H9 (cell line): ENCODE measurements around the gene FBLN2. TPM values are rescaled to one million over a fixed set of nuclear protein-coding genes. Genes with fewer than 3 reads are reported as not detected.
"Not testable (repeated sequence)": the region's sequence is repeated elsewhere in the genome, so short reads cannot be mapped to it uniquely, and the experiment has no call there.

Source experiments
- DNase-seq: peaks from one replicate; pipeline ENCODE4 v3.0.0-alpha.2; 2017
- H2AFZ ChIP-seq: one replicate; pipeline ENCODE4 v1.6.1; 2013; ENCODE audit warnings: mild to moderate bottlenecking, low read length, control low read depth, moderate library complexity
- H2AK5ac ChIP-seq: 2 replicates; pipeline ENCODE4 v1.6.1; 2013; ENCODE audit warnings: low read length, control low read depth, mixed read lengths; ENCODE audit not compliant: insufficient read length
- H2BK120ac ChIP-seq: one replicate; pipeline ENCODE4 v1.6.1; 2013; ENCODE audit warnings: low read depth, mild to moderate bottlenecking, low read length, control low read depth, inconsistent platforms; ENCODE audit not compliant: poor library complexity, severe bottlenecking
- H2BK12ac ChIP-seq: 2 replicates; pipeline ENCODE4 v1.6.1; 2013; ENCODE audit warnings: low read length, control low read depth, mixed read lengths, low read depth; ENCODE audit not compliant: insufficient read length
- H2BK15ac ChIP-seq: 2 replicates; pipeline ENCODE4 v1.6.1; 2013; ENCODE audit warnings: low read depth, low read length, control low read depth
- H2BK20ac ChIP-seq: one replicate; pipeline ENCODE4 v1.6.1; 2013; ENCODE audit warnings: low read depth, mild to moderate bottlenecking, low read length, control low read depth, inconsistent platforms; ENCODE audit not compliant: poor library complexity, severe bottlenecking
- H2BK5ac ChIP-seq: 2 replicates; pipeline ENCODE4 v1.6.1; 2013; ENCODE audit warnings: low read length, control low read depth, mixed read lengths; ENCODE audit not compliant: insufficient read length
- H3K14ac ChIP-seq: 2 replicates; pipeline ENCODE4 v1.6.1; 2013; ENCODE audit warnings: low read length, control low read depth; ENCODE audit not compliant: insufficient read depth
- H3K18ac ChIP-seq: 2 replicates; pipeline ENCODE4 v1.6.1; 2013; ENCODE audit warnings: low read depth, mild to moderate bottlenecking, mixed read lengths, low read length, control low read depth; ENCODE audit not compliant: insufficient read length
- H3K23ac ChIP-seq: 2 replicates; pipeline ENCODE4 v1.6.1; 2013; ENCODE audit warnings: low read length, control low read depth, mixed read lengths, low read depth; ENCODE audit not compliant: insufficient read length
- H3K23me2 ChIP-seq: 2 replicates; pipeline ENCODE4 v1.6.1; 2013; ENCODE audit warnings: low read depth, mild to moderate bottlenecking, mixed read lengths, low read length, control low read depth; ENCODE audit not compliant: insufficient read length, poor library complexity, severe bottlenecking
- H3K27ac ChIP-seq: 2 replicates; pipeline ENCODE4 v1.5.1; 2013; ENCODE audit warnings: low read length, control low read depth, mixed read lengths, low read depth; ENCODE audit not compliant: insufficient read length
- H3K27me3 ChIP-seq: 2 replicates; pipeline ENCODE4 v1.6.1; 2013; ENCODE audit warnings: low read length, control low read depth, inconsistent platforms; ENCODE audit not compliant: insufficient read depth
- H3K4ac ChIP-seq: 2 replicates; pipeline ENCODE4 v1.6.1; 2013; ENCODE audit warnings: low read depth, mild to moderate bottlenecking, control low read depth, inconsistent platforms, low read length, moderate library complexity
- H3K4me1 ChIP-seq: 2 replicates; pipeline ENCODE4 v1.6.1; 2013; ENCODE audit warnings: low read length, control low read depth, inconsistent platforms; ENCODE audit not compliant: insufficient read depth
- H3K4me2 ChIP-seq: 2 replicates; pipeline ENCODE4 v1.6.1; 2013; ENCODE audit warnings: low read length, control low read depth, mixed read lengths; ENCODE audit not compliant: insufficient read length, insufficient read depth
- H3K56ac ChIP-seq: 2 replicates; pipeline ENCODE4 v1.6.1; 2013; ENCODE audit warnings: low read depth, mild to moderate bottlenecking, mixed read lengths, low read length, control low read depth; ENCODE audit not compliant: insufficient read length
- H3K79me1 ChIP-seq: 2 replicates; pipeline ENCODE4 v1.6.1; 2013; ENCODE audit warnings: low read depth, mild to moderate bottlenecking, moderate library complexity, low read length, control low read depth, inconsistent platforms; ENCODE audit not compliant: insufficient read depth, poor library complexity, severe bottlenecking
- H3K79me2 ChIP-seq: 2 replicates; pipeline ENCODE4 v1.6.1; 2013; ENCODE audit warnings: low read length, control low read depth, inconsistent platforms; ENCODE audit not compliant: insufficient read depth
- H3K9ac ChIP-seq: 2 replicates; pipeline ENCODE4 v1.6.1; 2013; ENCODE audit warnings: low read length, control low read depth, mixed read lengths; ENCODE audit not compliant: insufficient read length; ENCODE audit errors: extremely low read depth
- H3K9me3 ChIP-seq: one replicate; pipeline ENCODE4 v1.6.1; 2013; ENCODE audit warnings: low read depth, low read length, inconsistent platforms; ENCODE audit not compliant: control insufficient read depth
- H3T11ph ChIP-seq: one replicate; pipeline ENCODE4 v1.6.1; 2013; ENCODE audit warnings: mild to moderate bottlenecking, low read length, control low read depth, inconsistent platforms
- H4K20me1 ChIP-seq: one replicate; pipeline ENCODE4 v1.6.1; 2013; ENCODE audit not compliant: control insufficient read depth, insufficient read length, insufficient read depth
- H4K5ac ChIP-seq: 2 replicates; pipeline ENCODE4 v1.6.1; 2013; ENCODE audit warnings: low read depth, mild to moderate bottlenecking, mixed read lengths, low read length, control low read depth; ENCODE audit not compliant: insufficient read length
- H4K8ac ChIP-seq: replicated peaks from 2 replicates; pipeline ENCODE4 v1.6.1; 2013; ENCODE audit warnings: low read length, control low read depth, mixed read lengths, low read depth; ENCODE audit not compliant: insufficient read length
- H4K91ac ChIP-seq: 2 replicates; pipeline ENCODE4 v1.6.1; 2013; ENCODE audit warnings: low read depth, mild to moderate bottlenecking, moderate library complexity, mixed read lengths, low read length, control low read depth; ENCODE audit not compliant: insufficient read length
- H3K27ac Mint-ChIP-seq, 3 experiments: 2 replicates in 2 of 3; 3 replicates in 1 of 3; pipeline ENCODE4 v1.8.0; 2020 to 2021; ENCODE audit warnings: mixed read lengths in 3 of 3, mild to moderate bottlenecking in 1 of 3, moderate library complexity in 1 of 3
- H3K27me3 Mint-ChIP-seq: 2 replicates; pipeline ENCODE4 v1.8.0; 2021; ENCODE audit warnings: low read depth, mild to moderate bottlenecking, moderate library complexity, mixed read lengths
- H3K36me3 Mint-ChIP-seq, 3 experiments: 2 replicates in 2 of 3; 3 replicates in 1 of 3; pipeline ENCODE4 v1.8.0; 2020 to 2021; ENCODE audit warnings: low read depth in 3 of 3, mixed read lengths in 3 of 3; ENCODE audit not compliant: insufficient read depth in 1 of 3
- H3K4me1 Mint-ChIP-seq, 2 experiments: 2 replicates each; pipeline ENCODE4 v1.8.0; 2020; ENCODE audit warnings: mixed read lengths in 2 of 2
- H3K4me3 Mint-ChIP-seq, 2 experiments: 2 replicates in 1 of 2; 3 replicates in 1 of 2; pipeline ENCODE4 v1.8.0; 2020 to 2021; ENCODE audit warnings: mild to moderate bottlenecking in 2 of 2, mixed read lengths in 2 of 2, moderate library complexity in 1 of 2
- H3K9me3 Mint-ChIP-seq, 2 experiments: 2 replicates in 1 of 2; 3 replicates in 1 of 2; pipeline ENCODE4 v1.8.0; 2020; ENCODE audit warnings: mild to moderate bottlenecking in 2 of 2, mixed read lengths in 2 of 2, moderate library complexity in 1 of 2
- CTCF ChIP-seq: fragments of 200-600 bp; sonication (generic); conservative IDR thresholded peaks from 3 replicates; pipeline ENCODE4 v1.8.0; 2021; ENCODE audit warnings: antibody characterized with exemption, mild to moderate bottlenecking
- WGBS: extraction: QIAGEN DNeasy Blood & Tissue Kit; methylation state at CpG from one replicate; pipeline ENCODE4 v1.1.7; 2013; ENCODE audit warnings: missing lambda C conversion rate, low lambda C conversion rate, mixed read lengths; ENCODE audit not compliant: insufficient read length; ENCODE audit errors: extremely low coverage; 5-methylcytosine and 5-hydroxymethylcytosine counted together
- total RNA-seq: library from RNA; stranded (reverse); gene quantifications from 2 replicates; pipeline ENCODE4 v1.2.1, GENCODE V29; 2021

Gene FBLN2
- total RNA-seq, 1 experiment from 2014 or later, result 11.8 TPM

- no peak overlapping the region for H3K4me3 Mint-ChIP-seq
- Histone ChIP-seq H3K4me1 (no peaks in the 10 kb centered on the region), H3K79me1 (no peaks in the 10 kb centered on the region), H3K18ac (no peak overlapping the region), H2BK15ac (no peak overlapping the region), H2AK5ac (no peak overlapping the region), H3K56ac (no peak overlapping the region), H3K4me2 (no peak overlapping the region), H3K79me2 (no peaks in the 10 kb centered on the region), H3T11ph (no peak overlapping the region), H3K9me3 (no peaks in the 10 kb centered on the region), H3K23me2 (no peaks in the 10 kb centered on the region), H3K23ac (no peak overlapping the region), H3K27me3 (no peaks in the 10 kb centered on the region), H3K14ac (no peak overlapping the region), H2BK120ac (no peak overlapping the region), H4K5ac (no peak overlapping the region), H4K91ac (no peak overlapping the region), H2BK5ac (no peak overlapping the region), H3K27ac (no peak overlapping the region), H4K8ac (no peak overlapping the region), H3K4ac (no peak overlapping the region), H4K20me1 (no peaks in the 10 kb centered on the region), H2AFZ (no peak overlapping the region), H2BK12ac (no peak overlapping the region), H3K9ac (no peak overlapping the region), H2BK20ac (no peak overlapping the region)
- DNase-seq, result no peak
- peaks cover 17 to 18% of the 10 kb centered on the region in 2 experiments for H3K4me1 Mint-ChIP-seq
- peaks cover 9% of the 10 kb centered on the region for H3K27me3 Mint-ChIP-seq
- TF ChIP-seq CTCF, result no peak
- H3K36me3 Mint-ChIP-seq, result no peaks in the 10 kb centered on the region
- no peaks in the 10 kb centered on the region for H3K9me3 Mint-ChIP-seq
- WGBS, result no CpG with 5 or more reads among the region's 4 CpGs
- H3K27ac Mint-ChIP-seq, result no peak overlapping the region
Observed at GRCh38 chr3:13561967-13562366, 13.0 kb downstream of the FBLN2 start.

- not testable (repeated sequence) for H3T11ph ChIP-seq, H3K4me1 ChIP-seq, H3K18ac ChIP-seq, H3K56ac ChIP-seq, H4K91ac ChIP-seq, H3K79me1 ChIP-seq, H3K4ac ChIP-seq, H3K27me3 ChIP-seq, H3K9me3 ChIP-seq, H3K27ac Mint-ChIP-seq, H3K27me3 Mint-ChIP-seq, H3K4me3 Mint-ChIP-seq, H3K9ac ChIP-seq, H4K20me1 ChIP-seq, H3K27ac ChIP-seq, H4K8ac ChIP-seq, H2BK20ac ChIP-seq, H2AFZ ChIP-seq, H3K4me2 ChIP-seq, DNase-seq, H3K79me2 ChIP-seq, H4K5ac ChIP-seq, H3K14ac ChIP-seq, H3K23me2 ChIP-seq, H3K23ac ChIP-seq, H2AK5ac ChIP-seq, H2BK12ac ChIP-seq, H3K36me3 Mint-ChIP-seq, H2BK5ac ChIP-seq, H3K9me3 Mint-ChIP-seq, H2BK120ac ChIP-seq, H2BK15ac ChIP-seq
- H3K4me1 Mint-ChIP-seq, result peaks cover 13 to 15% of the 10 kb centered on the region in 2 experiments
- WGBS, result no CpG with 5 or more reads among the region's 9 CpGs
Observed at GRCh38 chr3:13562421-13562820, 13.5 kb downstream of the FBLN2 start.
